ENCODE measurements around the gene NR5A2.

GRCh38 chr1:200147742-200148141 lies 120.2 kb downstream of the NR5A2 start:
- TF ChIP-seq CREB1 (CRISPR knock-in tag; IDR thresholded peaks at IDR 0.05) (no peak), NFYB (CRISPR knock-in tag; conservative IDR thresholded peaks at IDR 0.05; ENCODE audit: low read depth) (no peak), RELA (CRISPR knock-in tag; IDR thresholded peaks at IDR 0.05; ENCODE audit: borderline replicate concordance) (no peak), USF2 (CRISPR knock-in tag; IDR thresholded peaks at IDR 0.05) (no peak), NFE2L1 (CRISPR knock-in tag; IDR thresholded peaks at IDR 0.05) (no peak), MLX (CRISPR knock-in tag; IDR thresholded peaks at IDR 0.05) (no peak)
- TF ChIP-seq, protein P1, sequence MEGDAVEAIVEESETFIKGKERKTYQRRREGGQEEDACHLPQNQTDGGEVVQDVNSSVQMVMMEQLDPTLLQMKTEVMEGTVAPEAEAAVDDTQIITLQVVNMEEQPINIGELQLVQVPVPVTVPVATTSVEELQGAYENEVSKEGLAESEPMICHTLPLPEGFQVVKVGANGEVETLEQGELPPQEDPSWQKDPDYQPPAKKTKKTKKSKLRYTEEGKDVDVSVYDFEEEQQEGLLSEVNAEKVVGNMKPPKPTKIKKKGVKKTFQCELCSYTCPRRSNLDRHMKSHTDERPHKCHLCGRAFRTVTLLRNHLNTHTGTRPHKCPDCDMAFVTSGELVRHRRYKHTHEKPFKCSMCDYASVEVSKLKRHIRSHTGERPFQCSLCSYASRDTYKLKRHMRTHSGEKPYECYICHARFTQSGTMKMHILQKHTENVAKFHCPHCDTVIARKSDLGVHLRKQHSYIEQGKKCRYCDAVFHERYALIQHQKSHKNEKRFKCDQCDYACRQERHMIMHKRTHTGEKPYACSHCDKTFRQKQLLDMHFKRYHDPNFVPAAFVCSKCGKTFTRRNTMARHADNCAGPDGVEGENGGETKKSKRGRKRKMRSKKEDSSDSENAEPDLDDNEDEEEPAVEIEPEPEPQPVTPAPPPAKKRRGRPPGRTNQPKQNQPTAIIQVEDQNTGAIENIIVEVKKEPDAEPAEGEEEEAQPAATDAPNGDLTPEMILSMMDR (IDR thresholded peaks at IDR 0.05), result no peak
- TF ChIP-seq, protein P2, sequence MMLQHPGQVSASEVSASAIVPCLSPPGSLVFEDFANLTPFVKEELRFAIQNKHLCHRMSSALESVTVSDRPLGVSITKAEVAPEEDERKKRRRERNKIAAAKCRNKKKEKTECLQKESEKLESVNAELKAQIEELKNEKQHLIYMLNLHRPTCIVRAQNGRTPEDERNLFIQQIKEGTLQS (CRISPR knock-in tag; conservative IDR thresholded peaks at IDR 0.05), result no peak
